Measurements from ENCODE around the gene MYORG.

MYORG gene
- total RNA-seq: 1.9 to 4.8 reads per million in 2 donors

DNA sequence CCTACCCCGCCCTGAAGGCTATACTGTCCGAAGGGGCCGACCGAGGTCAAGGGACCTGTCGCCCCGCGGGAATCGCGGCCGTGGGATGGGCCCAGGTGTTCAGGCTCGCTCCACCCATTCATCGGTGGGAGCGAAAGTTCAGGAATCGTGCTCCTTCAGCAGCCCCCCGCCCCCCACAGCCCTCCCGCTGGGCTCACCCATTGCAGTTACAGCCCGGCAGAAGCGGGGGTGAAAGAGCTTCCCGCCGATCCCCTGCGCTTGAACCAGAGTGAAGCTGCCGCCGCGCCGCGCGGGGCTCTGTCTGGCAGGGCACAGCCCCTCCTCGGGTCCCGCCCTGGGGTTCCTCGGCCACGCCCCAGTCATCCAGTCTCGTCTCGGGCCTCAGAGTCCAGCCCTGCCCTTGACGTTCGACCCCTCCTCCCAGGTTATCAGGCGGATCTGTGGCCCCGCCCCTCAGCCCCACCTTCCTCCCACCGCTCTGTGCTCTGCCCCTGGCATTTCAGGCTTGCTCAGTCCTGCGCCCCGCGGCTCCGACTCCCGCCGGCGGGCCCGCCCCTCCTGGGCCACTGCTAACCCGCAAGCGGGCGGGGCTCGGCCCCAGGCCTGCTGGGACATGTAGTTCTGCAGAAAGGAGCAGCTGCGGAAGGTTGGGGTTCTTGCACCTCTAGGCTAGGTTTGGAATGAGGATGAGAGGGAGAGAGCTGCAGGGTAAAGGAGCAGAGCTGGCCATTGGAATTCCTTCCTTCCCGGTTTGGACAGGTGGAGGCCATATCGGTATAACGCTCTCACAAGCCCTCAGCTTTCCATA, at the start of gene MYORG:
Gene MYORG, minus strand, starts transcription at position 303 of the 808 bp plus-strand sequence. CDS start 3,955 bp downstream, outside the sequence.
- peak; percentile 93 for DNase-seq

DNA sequence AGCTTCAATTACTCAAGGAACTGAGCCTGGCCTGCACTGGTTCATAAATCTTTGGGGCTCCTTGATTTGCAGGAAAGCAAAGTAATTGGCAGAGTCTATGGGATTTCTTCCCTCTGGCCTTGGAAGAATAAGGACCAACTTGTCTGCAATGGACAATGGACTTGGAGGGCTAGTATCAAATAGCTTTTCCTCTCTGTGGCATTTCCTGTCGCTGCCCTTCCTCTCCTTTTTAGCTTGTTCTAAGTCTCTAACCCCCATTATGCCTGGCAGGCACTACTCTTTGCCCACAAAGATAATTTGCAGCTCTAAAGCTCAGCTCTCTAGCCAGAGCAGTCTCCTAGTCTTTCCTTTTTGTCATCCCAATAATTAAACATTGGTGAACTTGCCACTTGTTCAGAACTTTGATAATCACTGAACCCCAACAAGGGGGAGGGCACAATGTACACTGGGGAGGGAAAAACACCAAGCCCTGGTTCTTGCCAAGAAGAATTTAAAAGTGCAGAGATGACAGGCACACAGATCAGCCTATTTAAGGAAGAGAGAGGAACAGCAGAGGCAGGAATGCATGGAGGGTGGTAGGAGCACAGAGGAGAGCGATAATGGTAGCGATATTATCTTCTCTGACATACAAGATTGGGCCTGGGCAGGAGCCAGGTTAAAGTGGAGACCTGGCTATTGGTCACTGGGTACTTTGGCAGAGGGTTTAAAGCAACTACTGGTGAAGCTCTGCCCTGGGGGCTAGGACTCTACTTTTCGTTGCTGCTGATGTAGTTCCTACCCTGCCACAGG, 43.2 kb upstream of the MYORG start:
- DNase-seq: no peak

DNA sequence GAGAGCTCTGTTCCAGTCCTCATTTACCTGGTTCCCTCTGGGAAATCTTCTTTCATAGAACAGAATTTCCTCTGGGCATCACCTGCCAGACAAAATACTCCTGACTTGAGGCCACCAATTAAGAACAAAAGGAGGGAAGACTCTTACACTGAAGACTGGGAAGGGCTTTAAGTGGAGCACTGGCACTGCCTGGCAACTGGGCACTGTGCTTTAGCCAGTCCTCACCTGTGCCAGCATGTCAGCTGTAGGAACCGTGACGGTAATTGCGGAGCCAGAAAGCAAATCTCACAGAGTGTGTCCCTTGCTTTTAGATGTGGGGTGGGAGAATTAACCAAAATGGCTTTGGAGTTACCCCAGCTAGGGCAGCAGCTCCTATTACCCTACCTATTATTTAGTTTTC, 41.0 kb upstream of the MYORG start:
- DNase-seq: no peak

DNA sequence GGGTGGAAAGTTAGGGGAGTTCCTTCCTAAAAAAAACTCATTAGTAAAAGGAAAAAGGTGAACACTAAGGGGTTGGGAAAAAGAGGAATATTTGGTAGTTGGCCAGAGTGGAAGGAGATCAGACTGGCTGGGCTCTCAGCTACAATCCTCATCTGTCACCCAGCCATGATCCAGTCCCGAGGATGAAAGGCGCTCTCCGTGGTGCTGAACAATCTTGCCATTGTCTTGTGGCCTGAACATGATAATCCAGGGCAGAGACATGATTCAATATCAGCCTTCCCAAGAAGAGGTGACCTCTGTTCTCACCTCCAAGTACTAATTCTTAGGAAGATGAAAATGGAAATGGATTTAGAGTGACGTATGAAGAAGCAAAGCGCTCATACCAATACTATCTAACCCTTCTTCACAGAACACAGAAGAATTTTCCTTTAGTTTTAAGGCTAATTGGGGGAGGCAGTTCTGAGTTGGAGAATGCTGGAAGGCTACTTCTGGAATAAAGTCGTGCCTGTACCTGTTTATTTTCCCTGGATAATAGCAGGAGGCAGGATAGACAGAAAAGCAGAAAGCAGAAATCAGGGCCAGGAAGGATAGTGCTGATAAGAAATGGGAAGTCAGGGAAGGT, 36.6 kb upstream of the MYORG start:
- DNase-seq: peak; percentile 8

DNA sequence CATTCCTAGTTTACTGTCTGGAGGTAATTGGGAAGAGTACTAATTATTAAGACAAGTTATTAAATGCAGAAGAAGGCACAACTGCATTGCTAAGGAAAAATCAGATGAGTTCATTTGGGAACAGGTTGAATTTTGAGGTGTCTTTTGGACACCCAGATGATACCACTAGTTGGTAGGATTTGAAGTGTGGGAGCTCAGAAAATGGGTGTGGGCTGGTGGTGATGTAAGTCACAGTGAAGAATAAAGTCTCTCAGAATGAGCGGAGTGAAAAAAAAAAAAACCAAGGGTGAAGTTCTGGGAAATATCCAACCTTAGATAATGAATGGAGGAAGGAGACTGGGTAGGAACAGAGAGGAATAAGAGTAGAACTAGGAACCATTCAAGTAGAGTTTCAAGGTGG, 35.6 kb upstream of the MYORG start:
- no peak for DNase-seq

DNA sequence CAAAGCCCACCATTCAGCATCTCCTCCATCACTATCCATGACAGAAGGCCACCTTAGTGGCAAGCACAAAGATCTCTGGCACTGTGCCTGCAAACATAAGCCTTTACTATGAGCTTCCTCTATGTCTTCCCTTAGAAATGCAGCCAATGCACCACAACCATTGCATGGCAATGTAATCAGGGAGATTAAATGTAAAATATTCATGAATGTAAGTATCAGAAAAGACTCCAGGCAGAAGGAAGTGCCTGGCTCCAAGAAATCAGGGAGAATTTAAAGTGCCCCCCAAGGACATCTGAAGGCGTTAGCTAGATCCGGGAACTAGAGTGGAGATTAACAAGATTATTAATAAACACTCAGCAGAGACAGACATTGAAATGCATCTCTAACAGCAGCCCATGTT, 32.5 kb upstream of the MYORG start:
- DNase-seq: no peak

DNA sequence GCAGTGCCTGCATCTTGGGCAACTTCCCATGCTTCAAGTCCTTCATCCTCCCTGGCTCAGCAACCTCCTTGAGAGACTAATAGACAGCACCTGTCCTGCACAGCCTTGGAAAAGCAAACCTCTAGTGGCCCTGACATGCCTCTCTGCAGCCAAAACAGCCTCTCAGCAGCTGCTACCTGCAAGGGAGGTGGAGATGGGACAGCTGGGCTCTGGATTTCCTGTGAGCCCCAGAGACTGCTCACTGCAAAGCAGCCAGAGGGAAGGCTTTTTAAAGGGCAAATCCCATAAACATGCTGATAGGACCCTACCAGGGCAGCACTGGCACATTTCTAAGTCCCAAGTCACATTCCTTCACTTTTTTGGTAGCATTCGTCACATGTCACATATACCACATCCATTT, 31.5 kb upstream of the MYORG start:
- DNase-seq: no peak

DNA sequence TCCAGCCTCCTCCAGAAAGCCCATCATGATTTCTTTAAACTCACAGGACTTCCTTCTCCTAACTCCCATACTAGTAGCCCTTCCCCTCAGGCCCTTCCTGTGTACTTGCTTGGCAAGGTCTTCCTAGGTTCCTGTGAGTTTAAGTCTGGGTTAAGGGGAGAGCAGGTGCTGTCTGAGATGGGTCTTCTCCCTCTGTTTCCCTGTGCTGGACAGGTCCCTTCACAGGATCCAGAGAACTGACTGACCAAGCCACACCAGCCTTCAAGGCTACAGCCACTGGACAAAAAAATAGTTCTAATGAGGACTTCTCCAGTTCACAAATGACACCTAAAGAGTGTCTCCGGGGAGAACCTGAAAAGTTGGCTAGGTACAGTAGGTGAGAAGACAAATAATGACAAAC, 29.5 kb upstream of the MYORG start:
- no peak for DNase-seq

DNA sequence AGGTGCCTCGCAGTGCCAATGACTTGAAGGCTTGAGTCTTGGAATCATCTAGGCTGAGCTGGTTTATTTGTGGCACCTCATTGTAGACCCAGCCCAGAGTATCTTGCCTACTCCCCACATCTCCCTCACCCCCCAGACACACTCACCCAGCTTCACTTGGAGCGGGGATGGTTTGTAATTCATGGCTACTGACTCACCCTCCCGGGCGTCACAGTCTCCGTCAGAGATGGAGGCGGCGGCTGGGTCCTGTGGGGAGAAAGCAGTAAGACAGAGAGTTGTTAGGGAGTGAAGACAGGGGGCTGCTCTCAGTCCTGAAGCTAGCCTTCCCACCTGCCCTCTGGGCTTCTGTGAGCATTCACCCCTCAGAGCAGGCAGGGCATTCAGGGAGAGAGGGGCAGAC, 29.0 kb upstream of the MYORG start:
- DNase-seq: no peak

DNA sequence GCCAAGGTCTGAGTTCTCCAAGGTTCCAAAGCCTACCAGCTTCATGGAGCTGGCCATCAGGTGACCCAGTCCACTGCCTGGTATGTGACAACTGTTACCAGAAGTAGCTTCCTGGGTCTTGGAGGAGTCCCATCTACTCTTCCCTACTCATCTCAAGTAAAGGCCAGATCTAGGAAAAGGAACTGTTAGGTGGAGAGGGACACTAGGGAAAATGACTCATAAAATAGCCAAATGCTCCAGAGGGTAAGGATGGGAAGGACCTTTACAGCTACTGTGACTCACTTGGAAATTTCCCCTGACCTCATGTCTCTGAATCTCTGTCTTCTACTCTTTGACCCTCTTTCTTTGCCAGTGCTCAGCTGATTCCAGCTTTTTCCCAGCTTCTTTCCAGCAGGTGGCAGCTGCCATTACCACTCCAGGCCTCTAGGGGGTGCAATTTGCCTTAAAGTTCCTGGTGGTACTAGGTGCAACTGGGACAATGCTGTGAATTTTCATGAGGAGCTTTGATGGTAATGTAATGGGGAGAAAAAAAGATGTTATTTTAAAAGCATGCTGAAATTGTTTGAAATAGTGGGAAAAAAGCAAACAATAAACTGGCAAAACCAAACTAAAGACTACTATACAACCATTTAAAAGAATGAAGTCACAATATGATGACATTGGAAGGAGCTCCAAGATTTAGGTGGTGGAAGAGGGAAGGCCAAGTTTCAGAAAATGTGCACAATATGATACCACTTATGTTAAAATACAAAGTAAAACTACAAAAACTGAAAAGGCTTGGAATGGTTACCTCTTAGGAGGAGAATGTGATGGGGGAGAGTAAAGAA, 27.1 kb upstream of the MYORG start:
- peak; percentile 51 for DNase-seq

DNA sequence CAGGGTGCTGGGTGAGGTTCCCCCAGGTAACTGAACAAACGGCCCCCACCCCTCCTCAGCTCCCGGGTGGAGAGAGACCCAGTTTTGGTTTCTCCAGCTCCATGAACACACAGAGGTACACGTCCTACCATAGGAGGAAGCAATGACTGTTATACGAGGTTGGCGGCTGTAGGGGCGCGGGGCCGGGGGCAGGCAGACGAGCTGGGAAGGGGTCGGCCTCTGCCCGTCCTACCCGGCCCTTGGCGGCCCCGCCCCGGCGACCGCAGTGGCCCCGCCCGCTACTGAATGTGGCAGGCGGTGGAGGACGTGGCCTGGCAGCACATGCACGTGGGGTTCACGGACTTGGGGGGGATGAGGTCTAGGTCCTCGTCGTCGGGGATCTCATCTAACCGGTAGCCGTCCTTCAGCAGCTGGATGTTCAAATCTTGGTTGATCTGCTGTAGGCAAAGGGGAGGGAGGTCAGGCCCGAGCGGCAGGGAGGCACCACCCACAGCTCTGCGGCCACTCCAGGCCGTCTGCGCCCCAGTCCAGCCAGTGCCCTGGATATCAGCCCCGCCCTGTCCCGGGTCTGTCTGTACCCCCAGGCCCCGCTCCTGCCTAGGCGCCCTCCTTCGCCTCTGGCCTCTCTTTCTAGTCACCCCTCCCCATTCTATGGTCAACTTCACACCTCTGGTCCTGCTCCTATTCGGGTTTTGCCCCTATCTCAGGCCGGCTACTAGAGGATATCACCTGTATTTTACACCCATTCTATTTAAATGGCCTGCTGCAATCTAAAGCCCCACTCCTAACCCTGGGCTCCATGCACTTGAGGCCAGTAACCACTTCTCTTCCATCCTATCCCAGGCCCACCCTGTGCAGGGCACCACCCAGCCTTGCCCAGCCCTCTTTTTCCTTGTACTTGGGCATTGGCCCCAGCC, 24.2 kb upstream of the MYORG start:
- DNase-seq: no peak

DNA sequence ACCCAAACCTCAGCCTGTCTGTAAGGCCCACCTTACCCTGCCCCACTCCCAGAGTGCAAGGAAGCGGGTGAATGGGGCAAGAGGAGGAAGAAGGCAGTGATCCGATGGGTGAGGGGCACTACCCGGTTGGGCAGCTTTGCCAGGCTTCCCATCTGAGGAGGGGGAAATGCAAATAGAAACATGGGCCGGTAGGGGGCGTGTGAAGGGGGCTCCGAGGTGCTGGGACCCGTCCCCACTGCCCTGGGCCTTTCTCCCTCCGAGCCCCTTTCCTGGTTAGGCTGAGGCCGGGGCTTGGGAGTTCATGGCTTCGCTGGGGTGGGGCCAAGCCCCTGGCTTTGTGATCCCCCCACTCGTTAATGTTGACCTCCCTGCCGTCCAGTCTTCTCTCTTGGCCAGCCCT, 23.6 kb upstream of the MYORG start:
- DNase-seq: no peak

DNA sequence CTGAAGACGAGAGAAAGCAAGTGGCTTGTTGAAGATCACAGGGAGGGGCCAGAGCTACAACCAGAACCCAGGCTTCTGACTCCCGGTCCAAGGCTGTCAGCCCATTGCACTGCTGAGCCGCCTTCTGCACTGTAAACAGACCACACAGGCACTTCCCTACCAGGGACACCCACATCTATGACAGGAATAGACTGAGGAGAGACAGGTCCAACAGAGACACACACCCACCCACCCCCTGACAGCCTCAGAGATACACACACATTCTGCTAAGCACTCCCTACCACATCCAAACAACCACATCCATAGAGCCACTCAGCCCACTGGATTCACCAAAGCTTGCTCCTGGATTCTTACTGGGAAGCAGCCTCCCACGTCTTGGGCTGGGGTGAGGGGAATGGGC, 23.0 kb upstream of the MYORG start:
- no peak for DNase-seq

DNA sequence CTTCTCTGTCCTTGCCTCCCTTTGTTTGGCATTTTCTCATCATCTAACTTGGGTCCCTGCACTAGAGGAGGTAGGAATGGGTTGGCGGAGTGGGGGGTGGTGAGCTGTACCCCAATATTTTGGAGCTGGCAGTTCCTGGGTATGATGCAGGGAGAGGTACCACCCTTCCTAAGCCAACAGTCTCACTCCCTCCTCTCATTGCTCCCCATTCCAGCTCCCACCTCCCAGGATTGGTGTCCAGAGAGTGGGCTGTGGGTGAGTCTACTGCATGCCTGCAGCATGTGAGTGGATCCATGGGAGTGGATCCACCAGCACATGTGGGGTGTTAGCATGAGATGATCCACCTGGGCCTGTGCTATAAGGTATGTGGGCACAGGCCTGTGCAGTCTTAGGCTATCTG, 22.2 kb upstream of the MYORG start:
- no peak for DNase-seq

DNA sequence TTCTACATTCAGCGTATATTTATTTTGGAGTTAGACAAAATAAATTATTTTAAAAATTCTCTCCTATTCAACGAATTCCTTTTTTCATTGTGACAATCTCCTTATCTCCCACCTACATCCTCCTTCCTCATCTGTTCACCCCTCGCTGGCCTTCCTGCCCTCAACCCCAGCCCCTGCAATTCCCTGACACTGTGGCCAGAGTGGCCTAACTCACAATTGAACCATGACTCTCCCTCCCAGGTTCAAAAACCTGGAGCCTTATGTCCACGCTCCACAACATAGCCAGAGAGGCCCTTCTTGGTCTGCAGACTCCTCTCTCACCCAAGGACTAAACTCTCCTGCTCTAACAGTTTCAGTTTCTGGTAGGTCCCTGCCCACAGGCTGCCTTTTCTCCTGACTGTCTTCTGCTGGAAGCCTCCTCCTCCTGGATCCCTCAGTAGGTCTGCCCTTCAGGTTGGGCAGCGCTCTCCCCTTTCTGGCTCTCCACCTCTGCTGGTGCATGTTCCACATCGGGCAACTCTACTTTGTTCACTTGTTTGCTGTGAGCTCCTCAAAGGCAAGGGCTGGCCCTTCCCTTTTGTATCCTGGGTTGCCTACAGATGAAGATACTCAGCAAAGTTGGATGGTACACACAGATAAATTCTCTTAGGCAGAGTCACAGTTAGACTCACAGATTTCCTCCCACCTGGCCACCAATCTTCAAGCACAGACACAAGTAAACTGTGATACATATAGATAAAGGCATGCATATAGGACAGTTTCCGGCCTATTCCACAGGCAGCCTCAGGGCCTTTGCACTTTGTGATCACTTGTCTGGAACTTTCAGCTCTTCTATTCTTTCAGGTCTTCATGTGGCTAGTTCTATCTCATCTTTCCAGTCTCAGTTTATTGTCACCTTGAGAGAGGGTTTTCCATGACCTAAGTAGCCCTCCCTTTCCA, 19.8 kb upstream of the MYORG start:
- DNase-seq: no peak

DNA sequence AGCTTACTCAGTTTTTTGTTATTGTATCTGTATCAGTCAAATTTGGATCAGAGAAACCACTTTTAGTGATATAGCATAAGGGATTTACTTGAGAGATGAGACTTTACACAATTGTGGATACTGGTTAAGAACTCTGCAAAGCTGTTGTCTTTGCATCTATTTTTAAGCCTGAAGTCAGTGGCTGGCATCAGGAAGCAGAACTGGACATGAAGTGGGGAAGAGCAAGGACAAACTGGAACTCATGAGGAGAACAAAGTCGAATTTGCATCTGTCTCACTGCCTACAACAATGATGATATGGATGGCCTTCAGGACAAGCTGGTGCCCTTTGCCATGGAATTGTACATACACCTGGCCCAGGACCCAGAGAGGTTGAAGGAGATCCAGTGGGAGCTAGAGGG, 15.8 kb upstream of the MYORG start:
- DNase-seq: no peak

DNA sequence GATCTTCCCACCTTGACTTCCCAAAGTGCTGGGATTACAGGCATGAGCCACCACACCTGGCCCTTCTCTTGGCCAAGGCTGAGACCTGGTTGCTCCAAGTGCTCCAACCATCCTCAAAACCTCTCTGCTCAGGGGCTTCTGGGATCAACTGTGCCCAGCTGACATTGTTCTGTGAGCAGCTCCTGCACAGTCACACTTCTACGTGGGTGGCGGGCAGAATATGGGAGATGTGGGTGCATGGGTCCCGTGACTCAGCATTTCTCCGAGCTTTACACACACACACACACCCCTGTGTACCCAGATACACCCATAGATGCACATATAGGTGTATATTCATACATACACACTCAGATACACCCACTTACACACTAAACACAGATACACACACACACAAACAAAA, 10.5 kb upstream of the MYORG start:
- DNase-seq: no peak

DNA sequence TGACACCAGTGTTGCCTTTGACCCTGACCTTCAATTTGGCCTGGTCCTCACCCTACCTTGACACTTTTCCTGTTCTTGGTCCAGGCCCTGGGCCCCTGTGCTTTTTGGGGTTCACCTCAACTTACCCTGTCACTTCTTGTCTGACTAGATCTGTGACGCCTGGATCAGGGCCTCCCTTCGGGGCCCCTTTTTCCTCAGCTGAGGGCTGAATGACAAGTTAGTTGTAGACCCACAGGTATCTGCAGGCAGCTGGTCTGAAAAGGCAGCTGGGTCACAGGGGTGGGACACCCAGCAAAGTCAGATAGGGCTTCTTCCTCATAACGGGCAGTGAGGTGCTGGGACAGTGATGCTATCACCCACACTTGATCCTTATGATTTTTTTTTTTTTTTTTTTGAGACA, 10.0 kb upstream of the MYORG start:
- no peak for DNase-seq

DNA sequence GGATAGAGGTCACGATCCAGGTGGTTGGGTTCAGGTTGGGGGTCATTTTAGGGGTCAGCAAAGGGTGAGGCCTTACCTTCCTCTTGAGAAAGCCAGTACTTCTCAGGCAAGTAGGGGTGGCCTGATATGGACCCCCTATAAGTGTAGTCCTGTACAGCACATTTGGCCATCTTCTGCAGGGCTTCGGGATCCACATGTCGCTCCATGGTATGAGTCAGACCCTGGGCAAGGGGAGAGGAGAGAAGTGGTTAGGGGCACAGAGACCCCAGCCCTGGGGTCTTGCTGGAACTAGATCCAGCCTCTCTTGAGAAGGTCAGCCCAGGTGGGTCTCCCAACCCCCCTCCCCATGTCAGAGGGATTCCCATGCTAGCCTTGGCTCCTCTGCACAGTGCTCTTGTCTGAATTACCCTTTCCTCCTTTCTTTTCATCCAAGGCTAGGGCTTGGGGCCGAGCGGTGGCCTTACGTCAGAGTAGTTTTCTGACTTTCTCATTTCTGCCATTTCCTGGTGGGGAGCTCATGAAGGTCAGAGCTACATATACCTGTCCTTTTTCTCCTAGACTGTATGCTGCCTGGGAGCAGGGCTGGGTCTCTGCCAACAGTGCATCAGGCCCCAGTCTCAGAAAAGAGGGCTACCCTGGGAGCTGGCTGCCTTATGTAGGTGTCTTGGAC, 9.0 kb upstream of the MYORG start:
- DNase-seq: no peak

All from T-helper 9 cell (primary cell).